Neural cell (in vitro differentiated cells): ENCODE results near the gene NRK. TPM values are rescaled to one million over a fixed set of nuclear protein-coding genes. Genes with fewer than 3 reads are reported as not detected.

Experiments
- H2AFZ ChIP-seq: fragments of 200-600, 300-800 bp; sonication (generic), shearing (Covaris generic); 2 replicates; pipeline ENCODE4 v1.6.0; 2014; ENCODE audit warnings: low read depth, mild to moderate bottlenecking, antibody characterized with exemption, low read length, moderate library complexity
- H3F3A ChIP-seq: fragments of 200-600 bp; shearing (Covaris generic); 2 replicates; pipeline ENCODE4 v1.6.1; 2016; ENCODE audit warnings: mild to moderate bottlenecking, moderate library complexity, mixed read lengths, antibody characterized with exemption, low read length; ENCODE audit not compliant: insufficient read depth, poor library complexity, severe bottlenecking
- H3K27ac ChIP-seq: fragments of 200-600, 300-800 bp; sonication (generic), shearing (Covaris generic); 2 replicates; pipeline ENCODE4 v1.5.1; 2014; ENCODE audit warnings: mild to moderate bottlenecking, low read length, moderate library complexity
- H3K27me3 ChIP-seq: fragments of 300-800, 200-600 bp; sonication (generic), shearing (Covaris generic); 2 replicates; pipeline ENCODE4 v1.6.0; 2014; ENCODE audit warnings: mild to moderate bottlenecking, low read depth, low read length, moderate library complexity; ENCODE audit not compliant: insufficient read depth
- H3K36me3 ChIP-seq: fragments of 300-800, 200-600 bp; sonication (generic), shearing (Covaris generic); 2 replicates; pipeline ENCODE4 v1.5.1; 2014; ENCODE audit warnings: mild to moderate bottlenecking, antibody characterized with exemption, low read length, moderate library complexity; ENCODE audit not compliant: insufficient read depth
- H3K4me2 ChIP-seq: fragments of 300-800, 200-600 bp; sonication (generic), shearing (Covaris generic); 2 replicates; pipeline ENCODE4 v1.6.0; 2014; ENCODE audit warnings: mild to moderate bottlenecking, low read length
- H3K4me3 ChIP-seq: fragments of 300-800, 200-600 bp; sonication (generic), shearing (Covaris generic); 2 replicates; pipeline ENCODE4 v1.5.1; 2014; ENCODE audit warnings: mild to moderate bottlenecking, low read length, moderate library complexity
- H3K79me2 ChIP-seq: fragments of 200-600 bp; shearing (Covaris generic); replicated peaks from 2 replicates; pipeline ENCODE4 v1.6.0; 2014; ENCODE audit warnings: mild to moderate bottlenecking, low read length, moderate library complexity; ENCODE audit not compliant: insufficient read depth
- H3K9ac ChIP-seq: fragments of 300-800, 200-600 bp; sonication (generic), shearing (Covaris generic); 2 replicates; pipeline ENCODE4 v1.6.1; 2016; ENCODE audit warnings: mild to moderate bottlenecking, low read length, mixed read lengths
- H3K9me2 ChIP-seq: fragments of 200-600 bp; shearing (Covaris generic); 2 replicates; pipeline ENCODE4 v1.6.1; 2016; ENCODE audit warnings: mild to moderate bottlenecking, low read length, mixed read lengths; ENCODE audit not compliant: insufficient read depth
- H3K9me3 ChIP-seq: fragments of 200-600, 300-800 bp; sonication (generic), shearing (Covaris generic); 2 replicates; pipeline ENCODE4 v1.6.1; 2016; ENCODE audit warnings: mild to moderate bottlenecking, mixed run types, low read length, moderate library complexity, mixed read lengths
- H4K20me1 ChIP-seq: fragments of 200-600 bp; shearing (Covaris generic); 2 replicates; pipeline ENCODE4 v1.6.1; 2016; ENCODE audit warnings: mild to moderate bottlenecking, mixed run types; ENCODE audit not compliant: insufficient read depth
- CTCF ChIP-seq: fragments of 450-650 bp; IDR thresholded peaks from 2 replicates; pipeline ENCODE4 v1.5.1; 2014; ENCODE audit warnings: antibody characterized with exemption, mild to moderate bottlenecking, moderate library complexity; ENCODE audit not compliant: poor library complexity, severe bottlenecking
- EP300 ChIP-seq: fragments of 450-650 bp; conservative IDR thresholded peaks from 2 replicates; pipeline ENCODE4 v1.6.1; 2014; ENCODE audit warnings: antibody characterized with exemption, mild to moderate bottlenecking, moderate library complexity; ENCODE audit not compliant: poor library complexity, severe bottlenecking
- EZH2 ChIP-seq: fragments of 200-600, 300-800 bp; shearing (Covaris generic), sonication (generic); IDR thresholded peaks from 2 replicates; pipeline ENCODE4 v1.6.1; 2014; ENCODE audit warnings: antibody characterized with exemption, low read length, borderline replicate concordance, mild to moderate bottlenecking; ENCODE audit not compliant: insufficient read depth, poor library complexity, severe bottlenecking
- MXI1 ChIP-seq: fragments of 450-650 bp; conservative IDR thresholded peaks from 2 replicates; pipeline ENCODE4 v1.6.1; 2014; ENCODE audit warnings: antibody characterized with exemption, mild to moderate bottlenecking; ENCODE audit not compliant: poor library complexity, severe bottlenecking
- POLR2AphosphoS5 ChIP-seq: IDR thresholded peaks from 2 replicates; pipeline ENCODE4 v1.6.1; 2012
- RAD21 ChIP-seq: fragments of 450-650 bp; conservative IDR thresholded peaks from 2 replicates; pipeline ENCODE4 v1.6.1; 2014; ENCODE audit warnings: antibody characterized with exemption, mild to moderate bottlenecking, moderate library complexity
- REST ChIP-seq: IDR thresholded peaks from 2 replicates; pipeline ENCODE4 v1.6.1; 2012; ENCODE audit warnings: borderline replicate concordance
- SMC3 ChIP-seq: fragments of 450-650 bp; conservative IDR thresholded peaks from 2 replicates; pipeline ENCODE4 v1.6.1; 2014; ENCODE audit warnings: antibody characterized with exemption, mild to moderate bottlenecking, moderate library complexity; ENCODE audit not compliant: poor library complexity
- TAF1 ChIP-seq: IDR thresholded peaks from 2 replicates; pipeline ENCODE4 v1.6.1; 2012; ENCODE audit warnings: low read depth
- polyA plus RNA-seq: library from polyadenylated mRNA; depleted of rRNA; stranded (reverse); fragments of >200 nt; gene quantifications from 2 replicates; pipeline ENCODE4 v1.2.3, GENCODE V29; 2014

Gene NRK
- polyA plus RNA-seq, 1 donor from 2014 or later = not detected

GRCh38 chrX:106005684-106006083 is 183.3 kb downstream of the NRK start:
- Histone ChIP-seq H3K4me3 (no peak overlapping the region), H4K20me1 (no peaks in the 10 kb centered on the region), H3K4me2 (no peak overlapping the region), H3K79me2 (no peaks in the 10 kb centered on the region), H3F3A (no peaks in the 10 kb centered on the region), H3K27ac (no peak overlapping the region), H2AFZ (no peak overlapping the region), H3K9me3 (no peaks in the 10 kb centered on the region), H3K9ac (no peak overlapping the region), H3K36me3 (no peaks in the 10 kb centered on the region), H3K27me3 (no peaks in the 10 kb centered on the region), H3K9me2 (no peaks in the 10 kb centered on the region)
- no peak for TF ChIP-seq MXI1
- no peak for TF ChIP-seq EZH2
- no peak for TF ChIP-seq EP300
- TF ChIP-seq POLR2AphosphoS5 = no peak
- no peak for TF ChIP-seq CTCF
- no peak for TF ChIP-seq TAF1
- TF ChIP-seq RAD21 = no peak
- no peak for TF ChIP-seq SMC3
- TF ChIP-seq REST = no peak

GRCh38 chrX:106007815-106008214 is 185.5 kb downstream of the NRK start:
- Histone ChIP-seq H3K9me2 (no peaks in the 10 kb centered on the region), H3K79me2 (no peaks in the 10 kb centered on the region), H4K20me1 (no peaks in the 10 kb centered on the region), H3K27me3 (no peaks in the 10 kb centered on the region), H3F3A (no peaks in the 10 kb centered on the region), H3K27ac (no peak overlapping the region), H3K36me3 (no peaks in the 10 kb centered on the region), H3K9me3 (no peaks in the 10 kb centered on the region), H3K4me3 (no peak overlapping the region), H3K9ac (no peak overlapping the region), H3K4me2 (no peak overlapping the region), H2AFZ (no peak overlapping the region)
- TF ChIP-seq MXI1 (no peak), POLR2AphosphoS5 (no peak), SMC3 (no peak), REST (no peak), RAD21 (no peak)

Other genes starting within 250 kb of the NRK start
- gene SERPINA7, start 216.2 kb downstream of the NRK start, polyA plus RNA-seq = not detected in 2 replicates